Measurements from ENCODE around the gene ZNHIT6.

Gene ZNHIT6

DNA sequence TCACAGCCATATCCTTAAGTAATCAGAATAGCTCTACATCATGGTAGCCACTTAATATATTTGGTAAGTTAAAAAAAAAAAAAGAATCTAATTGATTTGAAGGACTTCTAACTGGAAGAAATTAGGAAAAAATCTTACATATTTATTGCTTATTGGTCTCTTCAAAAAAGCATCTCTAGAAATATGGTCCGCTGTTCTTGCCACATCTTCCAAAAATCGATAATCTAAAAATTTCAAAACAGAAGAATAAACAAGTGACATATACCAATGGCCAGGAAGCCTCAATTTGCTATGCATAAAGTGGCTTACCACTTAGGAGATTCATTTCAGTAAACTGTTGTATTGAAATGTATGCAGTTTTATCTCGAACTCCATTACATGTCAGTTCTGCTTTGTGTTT lies 2.3 kb downstream of the ZNHIT6 start:
- Histone ChIP-seq H3K36me3 (ENCODE audit: control insufficient read depth in 2 of 2, insufficient read depth in 1 of 2, low read length in 2 of 2) (peaks cover 23 to 49% of the 10 kb centered on the region in 2 experiments), H3K27ac (ENCODE audit: extremely low read depth, low read depth, low read length) (no peak overlapping the region), H3K9me3 (ENCODE audit: control insufficient read depth, insufficient read depth, low read depth, low read length) (no peaks in the 10 kb centered on the region), H3K4me1 (ENCODE audit: control insufficient read depth, insufficient read depth, low read length) (0 out of 2 replicates have a peak, but pooled peaks cover 3% of the 10 kb centered on the region), H3K4me3 (ENCODE audit: low read depth, low read length) (no peak overlapping the region)
- ChIA-PET POLR2A (no interaction called here), CTCF (interaction anchor here (1.0 to 2.6 kb wide), 2 partner anchors 14 to 34 kb away, joined by 5 to 6 read pairs; no protein-coding TSS in a partner anchor)
- TF ChIP-seq ZNF530 (tag by site-specific recombination; IDR thresholded peaks at IDR 0.05; ENCODE audit: low read depth) (no peak), ZFP69B (tag by site-specific recombination; IDR thresholded peaks at IDR 0.05) (no peak), ZNF404 (tag by site-specific recombination; IDR thresholded peaks at IDR 0.05) (no peak), ZBTB1 (tag by site-specific recombination; IDR thresholded peaks at IDR 0.05) (no peak), ZNF221 (tag by site-specific recombination; IDR thresholded peaks at IDR 0.05; ENCODE audit: borderline replicate concordance) (no peak), ZNF704 (tag by site-specific recombination; IDR thresholded peaks at IDR 0.05) (no peak), GLI2 (tag by site-specific recombination; IDR thresholded peaks at IDR 0.05; ENCODE audit: borderline replicate concordance, low read depth) (no peak), SP7 (tag by site-specific recombination; IDR thresholded peaks at IDR 0.05) (no peak)

GRCh38 chr1:85700422-85700821 lies 7.8 kb downstream of the ZNHIT6 start:
- peaks cover 28 to 56% of the 10 kb centered on the region in 2 experiments for H3K36me3 ChIP-seq (ENCODE audit: control insufficient read depth in 2 of 2, insufficient read depth in 1 of 2, low read length in 2 of 2)
- no peak overlapping the region for H3K4me3 ChIP-seq (ENCODE audit: low read depth, low read length)
- ChIA-PET CTCF (interaction anchor here (1.4 kb wide), 1 partner anchor 8 kb away, joined by 4 read pairs; no protein-coding TSS in a partner anchor), POLR2A (no interaction called here)
- no peak overlapping the region for H3K27ac ChIP-seq (ENCODE audit: extremely low read depth, low read depth, low read length)
- no peaks in the 10 kb centered on the region for H3K9me3 ChIP-seq (ENCODE audit: control insufficient read depth, insufficient read depth, low read depth, low read length)
- TF ChIP-seq ZNF26 (tag by site-specific recombination; IDR thresholded peaks at IDR 0.05), result no peak
- TF ChIP-seq, protein P1, sequence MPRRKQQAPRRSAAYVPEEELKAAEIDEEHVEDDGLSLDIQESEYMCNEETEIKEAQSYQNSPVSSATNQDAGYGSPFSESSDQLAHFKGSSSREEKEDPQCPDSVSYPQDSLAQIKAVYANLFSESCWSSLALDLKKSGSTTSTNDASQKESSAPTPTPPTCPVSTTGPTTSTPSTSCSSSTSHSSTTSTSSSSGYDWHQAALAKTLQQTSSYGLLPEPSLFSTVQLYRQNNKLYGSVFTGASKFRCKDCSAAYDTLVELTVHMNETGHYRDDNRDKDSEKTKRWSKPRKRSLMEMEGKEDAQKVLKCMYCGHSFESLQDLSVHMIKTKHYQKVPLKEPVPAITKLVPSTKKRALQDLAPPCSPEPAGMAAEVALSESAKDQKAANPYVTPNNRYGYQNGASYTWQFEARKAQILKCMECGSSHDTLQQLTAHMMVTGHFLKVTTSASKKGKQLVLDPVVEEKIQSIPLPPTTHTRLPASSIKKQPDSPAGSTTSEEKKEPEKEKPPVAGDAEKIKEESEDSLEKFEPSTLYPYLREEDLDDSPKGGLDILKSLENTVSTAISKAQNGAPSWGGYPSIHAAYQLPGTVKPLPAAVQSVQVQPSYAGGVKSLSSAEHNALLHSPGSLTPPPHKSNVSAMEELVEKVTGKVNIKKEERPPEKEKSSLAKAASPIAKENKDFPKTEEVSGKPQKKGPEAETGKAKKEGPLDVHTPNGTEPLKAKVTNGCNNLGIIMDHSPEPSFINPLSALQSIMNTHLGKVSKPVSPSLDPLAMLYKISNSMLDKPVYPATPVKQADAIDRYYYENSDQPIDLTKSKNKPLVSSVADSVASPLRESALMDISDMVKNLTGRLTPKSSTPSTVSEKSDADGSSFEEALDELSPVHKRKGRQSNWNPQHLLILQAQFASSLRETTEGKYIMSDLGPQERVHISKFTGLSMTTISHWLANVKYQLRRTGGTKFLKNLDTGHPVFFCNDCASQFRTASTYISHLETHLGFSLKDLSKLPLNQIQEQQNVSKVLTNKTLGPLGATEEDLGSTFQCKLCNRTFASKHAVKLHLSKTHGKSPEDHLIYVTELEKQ (tag by site-specific recombination; IDR thresholded peaks at IDR 0.05; ENCODE audit: borderline replicate concordance), result no peak
- TF ChIP-seq AEBP2 (tag by site-specific recombination; IDR thresholded peaks at IDR 0.05; ENCODE audit: borderline replicate concordance), result no peak
- TF ChIP-seq ZBTB6 (tag by site-specific recombination; IDR thresholded peaks at IDR 0.05), result no peak
- TF ChIP-seq ZNF548 (tag by site-specific recombination; IDR thresholded peaks at IDR 0.05), result no peak
- no peak for TF ChIP-seq HIC1 (tag by site-specific recombination; IDR thresholded peaks at IDR 0.05)
- TF ChIP-seq ZSCAN16 (tag by site-specific recombination; IDR thresholded peaks at IDR 0.05), result no peak
- no peak for TF ChIP-seq SCRT1 (tag by site-specific recombination; IDR thresholded peaks at IDR 0.05; ENCODE audit: borderline replicate concordance)
- no peak for TF ChIP-seq IKZF3 (tag by site-specific recombination; IDR thresholded peaks at IDR 0.05)
- TF ChIP-seq ZNF169 (tag by site-specific recombination; IDR thresholded peaks at IDR 0.05), result no peak
- TF ChIP-seq ZNF16 (tag by site-specific recombination; IDR thresholded peaks at IDR 0.05; ENCODE audit: low read depth), result no peak
- TF ChIP-seq ZNF362 (tag by site-specific recombination; IDR thresholded peaks at IDR 0.05), result no peak
- no peak for TF ChIP-seq ZNF211 (tag by site-specific recombination; IDR thresholded peaks at IDR 0.05; ENCODE audit: low read depth)
- no peak for TF ChIP-seq ZNF561 (tag by site-specific recombination; IDR thresholded peaks at IDR 0.05; ENCODE audit: borderline replicate concordance)
- H3K4me1 ChIP-seq (ENCODE audit: control insufficient read depth, insufficient read depth, low read length), result no peaks in the 10 kb centered on the region
